Fibroblast of lung (primary cell): ENCODE data around the gene CORO7.

ENCODE experiments used
- EZH2 ChIP-seq: IDR thresholded peaks from 2 replicates; pipeline ENCODE4 v1.5.1; 2012; ENCODE audit warnings: low read length, control low read depth, mild to moderate bottlenecking; ENCODE audit errors: missing control alignments
- TF ChIP-seq, protein P1 (sequence below), 2 donors: IDR thresholded peaks in 1 of 2; conservative IDR thresholded peaks in 1 of 2; 1 replicate in 1 of 2; 2 replicates in 1 of 2; pipeline ENCODE4 v1.5.1; 2011 to 2012; ENCODE audit warnings: low read length in 2 of 2, control low read depth in 1 of 2, inconsistent platforms in 1 of 2, low read depth in 1 of 2, mild to moderate bottlenecking in 1 of 2

DNA sequence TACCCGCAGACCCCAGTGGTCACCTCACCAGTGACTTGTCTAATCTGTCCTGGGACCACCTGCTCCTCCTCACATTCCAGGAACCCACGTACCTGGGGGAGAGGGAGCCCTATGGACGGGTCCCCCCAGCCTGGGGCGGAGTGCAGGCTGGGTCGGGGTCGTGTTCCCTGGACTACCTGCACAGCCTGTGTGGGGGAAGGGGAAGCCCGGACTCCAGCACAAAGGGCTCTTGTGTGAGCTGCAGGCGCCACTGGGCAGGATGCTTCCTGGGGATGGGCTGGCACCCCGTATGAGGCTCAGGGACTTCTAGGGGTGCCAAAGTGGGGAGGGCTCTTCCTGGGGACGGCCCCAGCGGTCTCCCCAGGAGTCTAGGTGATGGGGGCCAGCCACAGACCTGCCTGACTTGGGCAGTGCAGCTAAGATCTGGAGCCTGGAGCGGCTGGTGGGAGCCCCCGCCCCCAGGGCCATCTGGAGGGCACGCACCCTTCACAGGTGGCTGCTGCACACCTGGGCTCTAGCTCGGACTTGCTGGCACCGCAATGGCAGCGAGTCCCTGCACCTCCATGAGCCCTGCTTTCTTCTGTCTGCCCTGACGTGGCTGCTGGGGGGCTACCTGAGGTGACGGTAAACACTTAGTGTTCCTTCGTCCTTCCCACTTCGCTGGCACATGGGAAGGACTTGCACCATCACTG, 37.3 kb downstream of the CORO7 start:
- TF ChIP-seq, protein P1, sequence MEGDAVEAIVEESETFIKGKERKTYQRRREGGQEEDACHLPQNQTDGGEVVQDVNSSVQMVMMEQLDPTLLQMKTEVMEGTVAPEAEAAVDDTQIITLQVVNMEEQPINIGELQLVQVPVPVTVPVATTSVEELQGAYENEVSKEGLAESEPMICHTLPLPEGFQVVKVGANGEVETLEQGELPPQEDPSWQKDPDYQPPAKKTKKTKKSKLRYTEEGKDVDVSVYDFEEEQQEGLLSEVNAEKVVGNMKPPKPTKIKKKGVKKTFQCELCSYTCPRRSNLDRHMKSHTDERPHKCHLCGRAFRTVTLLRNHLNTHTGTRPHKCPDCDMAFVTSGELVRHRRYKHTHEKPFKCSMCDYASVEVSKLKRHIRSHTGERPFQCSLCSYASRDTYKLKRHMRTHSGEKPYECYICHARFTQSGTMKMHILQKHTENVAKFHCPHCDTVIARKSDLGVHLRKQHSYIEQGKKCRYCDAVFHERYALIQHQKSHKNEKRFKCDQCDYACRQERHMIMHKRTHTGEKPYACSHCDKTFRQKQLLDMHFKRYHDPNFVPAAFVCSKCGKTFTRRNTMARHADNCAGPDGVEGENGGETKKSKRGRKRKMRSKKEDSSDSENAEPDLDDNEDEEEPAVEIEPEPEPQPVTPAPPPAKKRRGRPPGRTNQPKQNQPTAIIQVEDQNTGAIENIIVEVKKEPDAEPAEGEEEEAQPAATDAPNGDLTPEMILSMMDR (conservative IDR thresholded peaks at IDR 0.05 in 1 of 2, IDR thresholded peaks at IDR 0.05 in 1 of 2; ENCODE audit: low read depth in 1 of 2, low read length in 2 of 2): no peak
- no peak for TF ChIP-seq EZH2
